Uterus (tissue), 2 donors: Measurements from ENCODE around the gene AQP6.

Experiments used
- CTCF ChIP-seq, 4 experiments: fragments of 200-600 bp in 2 of 4; fragments of 450-650 bp in 2 of 4; sonication (generic) in 2 of 4; IDR thresholded peaks; one replicate each; pipeline ENCODE4 v1.5.1; 2016 to 2019; ENCODE audit warnings: antibody characterized with exemption in 4 of 4, mild to moderate bottlenecking in 2 of 4, moderate library complexity in 1 of 4
- POLR2A ChIP-seq, 2 donors: fragments of 450-650 bp; IDR thresholded peaks; one replicate each; pipeline ENCODE4 v1.6.1; 2016; ENCODE audit warnings: antibody characterized with exemption in 2 of 2, mild to moderate bottlenecking in 1 of 2, moderate library complexity in 1 of 2

GRCh38 chr12:49947593-49948226 lies 25.0 kb upstream of the AQP6 start:
- TF ChIP-seq POLR2A (IDR thresholded peaks at IDR 0.05) (no peak), CTCF (IDR thresholded peaks at IDR 0.05) (no peak)
